GM19455 (cell line): Measurements from ENCODE around the gene XPC.

Experiments
- ATAC-seq: cut with Tn5 transposase; IDR thresholded peaks from one replicate; pipeline ENCODE4 v1.9.1; 2021; ENCODE audit not compliant: unreplicated experiment

Gene XPC

GRCh38 chr3:14208977-14209394 lies 30.6 kb upstream of the XPC start:
- ATAC-seq: no peak

GRCh38 chr3:14208168-14208567 lies 29.8 kb upstream of the XPC start:
- no peak for ATAC-seq

- ATAC-seq: no peak
Measured at GRCh38 chr3:14206548-14207177, 28.3 kb upstream of the XPC start.

- no peak for ATAC-seq
Measured at GRCh38 chr3:14204515-14205284, 26.3 kb upstream of the XPC start.

- no peak for ATAC-seq
Measured at GRCh38 chr3:14203521-14204079, 25.2 kb upstream of the XPC start.

GRCh38 chr3:14202874-14203520 lies 24.6 kb upstream of the XPC start:
- ATAC-seq: no peak

GRCh38 chr3:14201940-14202684 lies 23.7 kb upstream of the XPC start:
- ATAC-seq: no peak

- ATAC-seq: no peak
Measured at GRCh38 chr3:14200841-14201240, 22.4 kb upstream of the XPC start.

- no peak for ATAC-seq
Measured at GRCh38 chr3:14200276-14200675, 21.9 kb upstream of the XPC start.

GRCh38 chr3:14199641-14200040 lies 21.2 kb upstream of the XPC start:
- ATAC-seq: no peak

GRCh38 chr3:14194865-14195264 lies 16.5 kb upstream of the XPC start:
- no peak for ATAC-seq

- no peak for ATAC-seq
Measured at GRCh38 chr3:14188041-14188754, 9.8 kb upstream of the XPC start.

- no peak for ATAC-seq
Measured at GRCh38 chr3:14186854-14187458, 8.6 kb upstream of the XPC start.

GRCh38 chr3:14183015-14183577 lies 4.7 kb upstream of the XPC start:
- ATAC-seq: no peak

GRCh38 chr3:14181253-14181652 lies 2.9 kb upstream of the XPC start:
- ATAC-seq: no peak

GRCh38 chr3:14179795-14180194 lies 1.4 kb upstream of the XPC start:
- ATAC-seq: no peak

- no peak for ATAC-seq
Measured at GRCh38 chr3:14179114-14179465, 689 bp upstream of the XPC start.

GRCh38 chr3:14177580-14178246 lies 688 bp downstream of the XPC start:
- ATAC-seq: peak; percentile 6

GRCh38 chr3:14175383-14176037 lies 2.9 kb downstream of the XPC start:
- no peak for ATAC-seq
